HG03135 (cell line): ENCODE results near the gene ZMYM4.
"Not testable (repeated sequence)": the region's sequence is repeated elsewhere in the genome, so short reads cannot be mapped to it uniquely, and the experiment has no call there.

ENCODE experiments used
- ATAC-seq: cut with Tn5 transposase; IDR thresholded peaks from one replicate; pipeline ENCODE4 v1.9.1; 2021; ENCODE audit warnings: mild to moderate bottlenecking, moderate library complexity; ENCODE audit not compliant: unreplicated experiment

Gene ZMYM4

GRCh38 chr1:35449334-35450008 is 181.0 kb downstream of the ZMYM4 start:
- ATAC-seq = no peak

- no peak for ATAC-seq
Observed at GRCh38 chr1:35451125-35451528, 182.6 kb downstream of the ZMYM4 start.

GRCh38 chr1:35452106-35452774 is 183.7 kb downstream of the ZMYM4 start:
- ATAC-seq = no peak

DNA sequence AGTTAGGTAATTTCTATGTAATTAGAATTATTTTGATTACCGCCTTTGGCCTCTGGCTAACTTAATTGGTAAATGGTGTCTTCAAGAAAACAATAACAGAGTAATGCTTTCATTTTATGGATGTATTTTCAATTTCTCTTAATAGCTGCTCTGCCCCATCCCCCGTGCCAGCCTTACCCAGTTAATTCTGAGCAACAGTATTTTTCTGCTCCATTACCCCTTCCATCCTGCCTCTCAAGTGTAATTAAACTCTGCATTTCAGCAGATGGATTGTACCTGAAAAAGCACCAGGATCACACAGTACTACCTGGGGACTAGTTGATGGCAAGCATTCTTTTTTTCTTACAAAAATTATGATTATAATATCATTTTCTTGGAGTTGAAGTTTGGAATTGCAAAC is 184.5 kb downstream of the ZMYM4 start:
- no peak for ATAC-seq

DNA sequence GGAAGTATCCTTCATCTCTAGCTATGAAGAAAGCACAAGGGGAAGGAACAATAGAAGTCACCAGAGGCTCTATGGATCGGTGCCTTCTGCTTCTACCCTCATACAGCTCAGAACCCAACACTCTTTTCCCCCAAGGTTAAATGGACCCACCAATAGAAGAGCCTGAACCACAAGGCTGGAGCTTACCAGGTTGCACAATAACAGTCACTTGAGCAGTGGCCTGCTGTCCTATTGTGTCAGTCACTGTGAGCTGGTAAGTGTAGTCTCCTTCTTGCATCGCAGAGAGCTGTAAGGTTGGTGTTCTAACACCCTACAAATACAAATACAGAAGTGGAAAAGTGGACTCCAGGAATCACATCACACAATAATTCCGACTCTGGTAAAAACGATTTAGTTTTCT is 185.7 kb downstream of the ZMYM4 start:
- no peak for ATAC-seq

- no peak for ATAC-seq
Observed at GRCh38 chr1:35454616-35455015, 186.1 kb downstream of the ZMYM4 start.

DNA sequence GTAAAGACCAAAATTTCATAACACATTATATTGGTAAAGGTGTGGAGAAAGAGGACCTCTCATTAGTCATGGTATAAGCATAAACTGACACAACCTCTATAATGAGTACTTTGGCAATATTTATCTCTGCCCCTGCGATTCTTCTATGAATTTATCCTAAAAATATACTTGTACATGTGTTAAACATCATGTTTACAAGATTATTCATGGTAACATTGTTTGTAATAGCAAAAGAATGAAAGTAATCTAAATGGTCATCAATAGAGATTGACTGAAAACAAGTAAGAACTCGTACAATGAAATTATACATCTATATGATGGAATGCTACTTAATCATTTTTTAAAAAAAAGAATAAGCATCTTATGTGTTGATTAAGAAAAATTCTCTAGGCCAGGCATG is 192.3 kb downstream of the ZMYM4 start:
- ATAC-seq = no peak

- no peak for ATAC-seq
Observed at GRCh38 chr1:35461966-35462651, 193.6 kb downstream of the ZMYM4 start.

- ATAC-seq = no peak
Observed at GRCh38 chr1:35463232-35463631, 194.7 kb downstream of the ZMYM4 start.

DNA sequence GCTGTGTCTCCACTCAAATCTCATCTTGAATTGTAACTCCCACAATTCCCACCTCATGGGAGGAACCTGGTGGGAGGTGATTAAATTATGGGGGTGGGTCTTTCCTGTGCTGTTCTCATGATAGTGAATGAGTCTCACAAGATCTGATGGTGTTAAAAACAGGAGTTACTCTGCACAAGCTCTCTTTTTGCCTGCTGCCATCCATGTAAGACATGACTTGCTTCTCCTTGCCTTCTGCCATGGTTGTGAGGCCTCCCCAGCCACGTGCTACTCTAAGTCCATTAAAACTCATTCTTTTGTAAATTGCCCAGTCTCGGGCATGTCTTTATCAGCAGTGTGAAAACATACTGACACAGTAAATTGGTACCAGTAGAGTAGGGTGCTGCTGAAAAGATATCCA is 195.2 kb downstream of the ZMYM4 start:
- ATAC-seq = not testable (repeated sequence)

DNA sequence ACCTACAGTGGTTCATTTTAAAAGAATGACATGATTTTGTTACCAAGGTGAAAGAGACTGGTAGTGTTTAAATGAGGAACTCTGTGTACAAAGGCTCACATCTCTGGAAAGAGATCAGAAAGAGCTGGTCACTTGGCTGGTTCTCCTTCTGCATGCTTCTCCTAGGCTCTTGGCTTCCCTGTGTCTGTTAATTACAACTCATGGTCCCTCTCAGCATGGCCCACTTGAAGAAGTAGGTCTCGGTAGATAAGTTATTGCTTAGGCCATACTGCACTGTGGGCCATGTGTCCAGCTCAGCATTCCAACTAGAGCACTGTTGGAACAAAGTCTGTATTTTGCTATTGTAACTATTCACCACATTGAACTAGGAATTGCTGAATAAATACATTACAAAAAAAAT is 197.6 kb downstream of the ZMYM4 start:
- ATAC-seq = no peak

DNA sequence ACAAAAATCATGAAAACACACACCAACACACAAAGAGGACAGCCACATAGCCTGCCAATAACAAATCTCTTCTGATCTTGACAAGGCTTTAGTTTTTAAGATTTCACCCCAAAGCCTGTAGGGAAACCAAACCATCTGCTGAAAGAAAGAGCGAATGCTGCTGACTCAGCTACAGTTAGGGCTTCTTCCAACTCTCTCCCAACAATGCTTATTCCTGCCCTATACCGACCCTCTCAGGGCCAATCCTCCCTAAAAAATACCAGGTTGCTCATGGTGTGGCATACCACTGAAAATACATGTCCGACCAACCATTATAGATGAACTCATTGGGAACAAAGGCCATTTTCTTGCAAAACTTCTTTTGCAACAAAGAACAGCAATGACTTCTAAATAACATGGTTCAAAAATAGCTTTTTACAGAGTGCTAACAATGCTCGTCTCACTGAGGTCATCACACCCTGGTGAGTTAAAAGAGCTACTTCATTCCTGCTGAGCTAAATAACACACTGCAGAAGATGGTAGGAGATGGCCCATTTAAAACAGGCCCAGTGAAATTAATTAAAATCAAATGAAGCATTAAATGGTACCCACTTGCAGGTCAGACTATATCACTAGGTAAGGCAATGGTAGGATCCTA is 202.6 kb downstream of the ZMYM4 start:
- ATAC-seq = no peak
